Islet precursor cell (in vitro differentiated cells): Measurements from ENCODE around the gene SLC4A1AP.
A peak's percentile ranks its signal among the peaks of the same experiment; 100 is the strongest.
"Not testable (repeated sequence)": the region's sequence is repeated elsewhere in the genome, so short reads cannot be mapped to it uniquely, and the experiment has no call there.

Source experiments
- DNase-seq: peaks from one replicate; pipeline ENCODE4 v3.0.0-alpha.2; 2018

SLC4A1AP gene, protein sequence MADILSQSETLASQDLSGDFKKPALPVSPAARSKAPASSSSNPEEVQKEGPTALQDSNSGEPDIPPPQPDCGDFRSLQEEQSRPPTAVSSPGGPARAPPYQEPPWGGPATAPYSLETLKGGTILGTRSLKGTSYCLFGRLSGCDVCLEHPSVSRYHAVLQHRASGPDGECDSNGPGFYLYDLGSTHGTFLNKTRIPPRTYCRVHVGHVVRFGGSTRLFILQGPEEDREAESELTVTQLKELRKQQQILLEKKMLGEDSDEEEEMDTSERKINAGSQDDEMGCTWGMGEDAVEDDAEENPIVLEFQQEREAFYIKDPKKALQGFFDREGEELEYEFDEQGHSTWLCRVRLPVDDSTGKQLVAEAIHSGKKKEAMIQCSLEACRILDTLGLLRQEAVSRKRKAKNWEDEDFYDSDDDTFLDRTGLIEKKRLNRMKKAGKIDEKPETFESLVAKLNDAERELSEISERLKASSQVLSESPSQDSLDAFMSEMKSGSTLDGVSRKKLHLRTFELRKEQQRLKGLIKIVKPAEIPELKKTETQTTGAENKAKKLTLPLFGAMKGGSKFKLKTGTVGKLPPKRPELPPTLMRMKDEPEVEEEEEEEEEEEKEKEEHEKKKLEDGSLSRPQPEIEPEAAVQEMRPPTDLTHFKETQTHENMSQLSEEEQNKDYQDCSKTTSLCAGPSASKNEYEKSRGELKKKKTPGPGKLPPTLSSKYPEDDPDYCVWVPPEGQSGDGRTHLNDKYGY

GRCh38 chr2:27663285-27664153 lies at the start of gene SLC4A1AP, which contains the start of gene SUPT7L:
Gene SLC4A1AP (plus strand): TSS chr2:27663889. CDS start chr2:27663915, 26 bp downstream.
Gene SUPT7L (minus strand): TSS chr2:27663614. CDS start chr2:27662192, 1,422 bp downstream.
- DNase-seq = peak; percentile 90

GRCh38 chr2:27613985-27614384 lies 49.7 kb upstream of the SLC4A1AP start:
- DNase-seq = no peak

- no peak for DNase-seq
These were observed 48.4 kb upstream of the SLC4A1AP start for GRCh38 chr2:27615316-27615715.

DNA sequence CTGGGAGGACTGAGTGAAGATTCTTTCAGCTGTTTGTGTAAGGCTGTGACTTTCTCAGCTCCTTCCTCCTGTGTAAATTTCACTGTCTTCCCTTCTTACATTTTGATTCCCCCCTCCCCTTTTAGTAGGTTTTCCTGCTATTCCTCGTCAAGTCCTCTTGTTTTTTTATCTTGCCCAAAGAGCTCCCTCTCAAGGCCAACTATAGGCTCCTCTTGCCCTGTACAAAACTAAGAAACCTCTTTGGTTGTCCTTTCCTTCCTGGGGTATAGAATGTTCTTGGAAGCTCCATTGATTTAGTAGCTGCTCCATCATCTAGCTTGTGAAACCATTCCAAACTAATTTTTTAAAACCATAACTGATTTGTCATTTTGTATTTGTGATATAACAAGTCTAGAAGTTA lies 42.2 kb upstream of the SLC4A1AP start:
- DNase-seq = no peak

GRCh38 chr2:27622921-27623384 lies 40.7 kb upstream of the SLC4A1AP start:
- no peak for DNase-seq

GRCh38 chr2:27624943-27625342 lies 38.7 kb upstream of the SLC4A1AP start:
- no peak for DNase-seq

- DNase-seq = not testable (repeated sequence)
These were observed 37.4 kb upstream of the SLC4A1AP start for GRCh38 chr2:27626323-27626722.

DNA sequence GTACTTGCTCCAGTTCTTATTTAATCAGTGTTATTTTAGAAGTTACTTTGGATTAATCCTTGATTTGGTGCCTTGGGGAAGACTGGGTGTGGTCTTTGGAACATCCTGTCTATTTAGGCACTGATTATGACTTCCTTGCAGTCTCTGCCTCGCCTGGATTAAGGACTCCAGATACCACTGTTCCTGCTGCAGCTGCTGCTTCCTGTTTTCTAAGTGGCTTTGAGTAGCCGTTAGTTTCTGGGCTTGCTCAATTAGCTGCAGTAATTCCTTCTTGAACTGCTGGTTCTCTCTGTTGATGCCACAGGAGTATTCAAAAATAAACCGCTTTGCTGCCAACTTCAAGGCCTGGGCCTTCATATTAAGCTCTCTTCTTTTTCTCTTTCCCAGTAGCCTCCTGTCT lies 36.8 kb upstream of the SLC4A1AP start:
- DNase-seq = peak; percentile 57

DNA sequence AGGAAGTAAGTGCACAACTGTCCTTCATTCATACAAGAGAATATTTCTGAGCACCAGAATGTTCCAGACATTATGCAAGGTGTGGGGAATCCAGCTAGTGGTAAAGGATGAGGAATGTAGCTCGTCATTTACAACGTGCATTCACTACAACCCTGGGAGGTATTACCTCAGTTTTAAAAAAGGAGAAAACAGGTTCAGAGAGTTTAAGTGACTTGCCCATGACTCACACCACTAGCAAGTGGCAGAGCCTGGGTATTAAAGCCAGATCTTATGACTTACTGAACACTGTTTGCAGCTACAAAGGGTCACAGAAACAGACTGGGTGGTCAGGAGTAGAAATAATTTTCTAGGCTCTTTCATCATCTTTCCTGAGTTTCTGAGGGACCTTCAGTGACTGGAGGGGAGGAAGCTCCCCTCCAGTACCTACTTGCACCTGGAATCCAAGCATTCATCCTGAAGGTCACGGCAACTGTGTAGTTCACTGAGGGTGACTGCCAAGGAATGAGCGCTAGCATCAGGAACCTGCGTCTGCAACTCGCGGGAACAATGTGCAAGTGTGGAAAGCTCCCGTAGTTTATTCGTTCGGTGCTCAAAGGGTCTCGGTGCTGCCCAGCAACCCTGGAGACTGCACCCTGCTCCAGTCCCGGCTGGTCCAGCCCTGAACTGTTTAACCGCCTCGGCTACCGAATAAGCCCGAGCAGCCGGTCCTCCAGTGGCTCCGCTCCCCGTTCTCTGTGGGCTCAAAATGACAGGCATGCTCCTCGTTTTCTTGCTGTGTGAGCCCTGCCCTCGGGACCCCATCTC lies 35.5 kb upstream of the SLC4A1AP start:
- DNase-seq = peak; percentile 87

- DNase-seq = peak; percentile 96
These were observed 34.7 kb upstream of the SLC4A1AP start, which contains the start of the genes CCDC121 and GPN1 for GRCh38 chr2:27628767-27629709. Gene CCDC121 (minus strand): TSS chr2:27629012. CDS start chr2:27627799, 1,213 bp downstream. Gene GPN1 (plus strand): TSS chr2:27629050. CDS start chr2:27629059, 9 bp downstream.

DNA sequence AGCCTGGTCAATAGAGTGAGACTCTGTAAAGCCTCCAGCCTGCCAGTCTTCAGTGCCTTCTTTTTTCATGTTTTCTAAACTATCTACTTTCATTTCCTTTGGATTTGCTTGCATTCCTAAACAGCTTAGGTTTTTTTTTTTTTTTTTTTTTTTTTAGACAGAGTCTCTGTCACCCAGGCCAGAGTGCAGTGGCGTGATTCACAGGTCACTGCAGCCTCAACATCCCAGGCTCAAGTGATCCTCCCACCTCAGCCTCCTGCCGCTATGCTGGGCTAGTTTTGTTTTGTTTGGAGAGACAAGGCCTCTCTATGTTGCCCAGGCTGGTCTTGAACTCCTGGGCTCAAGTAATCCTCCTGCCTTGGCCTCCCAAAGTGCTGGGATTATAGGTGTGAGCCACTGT lies 33.4 kb upstream of the SLC4A1AP start:
- DNase-seq = not testable (repeated sequence)

DNA sequence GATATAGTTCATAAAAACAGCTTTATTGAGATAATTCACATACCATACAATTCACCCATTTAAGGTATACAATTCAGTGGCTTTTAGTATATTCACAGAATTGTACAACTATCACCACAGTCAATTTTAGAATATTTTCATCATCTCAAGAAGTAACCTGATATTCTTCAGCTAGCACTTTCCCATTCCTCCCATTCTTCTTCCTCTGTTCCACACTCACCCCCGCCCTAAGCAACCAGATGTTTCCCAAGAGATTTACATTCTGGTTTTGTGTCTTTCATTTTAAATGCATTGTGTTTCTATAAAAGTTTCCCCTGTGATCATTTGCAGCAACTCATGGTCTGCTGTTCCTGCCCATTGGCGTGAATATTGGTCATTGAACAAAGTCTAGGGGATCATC lies 29.4 kb upstream of the SLC4A1AP start:
- no peak for DNase-seq

DNA sequence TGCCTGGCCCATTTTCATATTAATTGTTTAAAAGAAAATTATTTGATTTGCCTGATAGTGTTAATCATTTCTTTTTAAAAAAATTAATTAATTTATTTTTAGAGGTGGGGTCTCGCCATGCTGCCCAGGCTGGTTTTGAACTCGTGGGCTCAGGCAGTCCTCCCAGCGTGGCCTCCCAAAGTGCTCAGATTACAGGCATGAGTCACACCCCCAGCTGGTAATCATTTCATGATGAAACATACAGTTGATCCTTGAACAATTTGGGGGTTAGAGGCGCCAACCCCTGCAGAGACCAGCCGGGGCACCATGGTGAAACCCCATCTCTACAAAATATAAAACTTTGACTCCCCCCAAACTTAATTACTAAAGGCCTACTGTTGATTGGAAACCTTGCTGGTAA lies 26.9 kb upstream of the SLC4A1AP start:
- DNase-seq = no peak

DNA sequence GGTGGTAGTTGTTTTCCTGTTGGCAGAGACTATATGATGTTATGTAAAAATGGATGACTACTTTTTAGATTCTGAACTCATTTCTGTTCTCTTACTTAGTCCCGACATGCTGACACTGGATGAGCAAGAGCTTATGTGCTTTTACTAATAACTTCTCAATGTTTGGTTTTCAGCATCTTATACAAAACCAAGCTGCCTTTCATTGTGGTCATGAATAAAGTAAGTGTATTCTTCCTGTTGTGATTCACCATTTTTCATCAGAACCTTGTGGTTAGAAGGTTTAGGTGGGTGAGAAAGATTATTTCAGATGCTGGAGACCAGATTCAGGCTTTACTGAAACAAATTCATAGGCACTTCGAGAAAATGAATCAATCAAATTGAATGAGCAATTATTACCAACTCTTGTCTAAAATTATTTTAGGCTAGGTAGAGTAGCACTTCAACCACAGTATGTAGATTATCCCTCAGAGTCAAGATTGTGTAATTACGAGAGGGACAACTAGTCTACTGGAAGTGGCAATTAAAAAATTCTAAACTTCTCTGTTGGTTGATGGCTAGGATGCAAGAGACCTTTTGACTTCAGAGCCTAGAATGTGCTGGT lies 25.6 kb upstream of the SLC4A1AP start:
- DNase-seq = no peak

DNA sequence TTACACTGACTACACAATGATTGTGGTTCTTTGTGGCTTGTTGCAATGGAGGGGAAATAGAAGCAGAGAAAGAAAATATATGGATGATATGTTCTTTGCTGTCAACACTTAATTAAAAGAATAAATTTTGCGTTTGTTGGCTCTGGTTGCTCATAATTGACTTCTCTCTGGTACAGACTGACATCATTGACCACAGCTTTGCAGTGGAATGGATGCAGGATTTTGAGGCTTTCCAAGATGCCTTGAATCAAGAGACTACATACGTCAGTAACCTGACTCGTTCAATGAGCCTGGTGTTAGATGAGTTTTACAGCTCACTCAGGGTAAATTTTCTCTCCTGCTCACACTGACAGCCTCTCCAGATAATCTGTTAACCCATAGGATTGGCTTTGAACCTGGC lies 25.0 kb upstream of the SLC4A1AP start:
- DNase-seq = no peak

GRCh38 chr2:27640722-27641245 lies 22.9 kb upstream of the SLC4A1AP start:
- no peak for DNase-seq

DNA sequence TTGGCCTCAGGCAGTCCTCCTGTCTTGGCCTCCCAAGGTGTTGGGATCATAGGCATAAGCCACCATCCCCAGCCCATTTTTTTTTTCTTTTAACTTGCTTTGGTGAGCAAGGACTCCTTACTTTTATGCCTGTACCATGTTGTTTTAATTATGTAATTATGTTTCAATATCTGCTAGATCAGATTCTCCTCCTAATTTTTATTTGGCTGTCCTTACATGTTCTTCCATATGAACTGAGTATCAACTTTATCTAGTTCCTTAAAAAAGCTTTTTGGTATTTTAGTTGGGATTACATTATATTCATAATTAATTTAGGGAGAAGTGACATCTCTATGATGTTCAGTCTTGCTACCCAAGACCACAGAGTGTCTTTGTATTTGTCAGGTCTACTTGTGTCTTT lies 18.5 kb upstream of the SLC4A1AP start:
- DNase-seq = no peak

- DNase-seq = no peak
These were observed 16.4 kb upstream of the SLC4A1AP start for GRCh38 chr2:27647289-27647688.

DNA sequence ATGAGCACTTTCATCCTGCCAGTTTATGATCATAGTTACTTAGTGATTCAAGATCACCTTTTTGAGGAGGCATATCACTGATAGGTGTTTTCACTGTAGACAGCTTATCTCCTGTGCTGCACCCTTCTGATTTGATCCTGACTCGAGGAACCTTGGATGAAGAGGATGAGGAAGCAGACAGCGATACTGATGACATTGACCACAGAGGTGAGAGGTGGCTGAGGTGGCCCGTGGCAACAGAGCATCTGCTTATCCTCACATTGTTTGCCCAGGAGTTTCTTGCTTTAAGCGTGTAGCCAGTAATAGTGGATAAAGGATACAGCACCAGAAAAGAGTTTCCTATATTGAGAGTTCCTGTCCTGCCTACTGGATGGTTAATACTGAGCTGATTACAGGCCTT lies 16.0 kb upstream of the SLC4A1AP start:
- DNase-seq = no peak

GRCh38 chr2:27651056-27651455 lies 12.6 kb upstream of the SLC4A1AP start:
- DNase-seq = no peak
